Mesothelial cell of epicardium (in vitro differentiated cells): ENCODE results near the gene ARMC9. TPM values are rescaled to one million over a fixed set of nuclear protein-coding genes. Genes with fewer than 3 reads are reported as not detected.
A peak's percentile ranks its signal among the peaks of the same experiment; 100 is the strongest.

ENCODE experiments used
- DNase-seq, 2 experiments: peaks; one replicate each; pipeline ENCODE4 v3.0.0; 2021; ENCODE audit warnings: low spot score in 2 of 2; ENCODE audit not compliant: unreplicated experiment in 2 of 2
- H3K27ac Mint-ChIP-seq: 2 replicates; pipeline ENCODE4 v1.8.0; 2021; ENCODE audit warnings: mixed read lengths
- H3K27me3 Mint-ChIP-seq: 2 replicates; pipeline ENCODE4 v1.8.0; 2021; ENCODE audit warnings: low read depth, mixed read lengths
- H3K36me3 Mint-ChIP-seq: 2 replicates; pipeline ENCODE4 v1.8.0; 2021; ENCODE audit warnings: mixed read lengths
- H3K4me1 Mint-ChIP-seq: 2 replicates; pipeline ENCODE4 v1.8.0; 2021; ENCODE audit warnings: mixed read lengths
- H3K4me3 Mint-ChIP-seq: 2 replicates; pipeline ENCODE4 v1.8.0; 2021; ENCODE audit warnings: mild to moderate bottlenecking, moderate library complexity, mixed read lengths
- H3K9me3 Mint-ChIP-seq: 2 replicates; pipeline ENCODE4 v1.8.0; 2021; ENCODE audit warnings: mixed read lengths
- total RNA-seq: library from RNA; stranded (reverse); gene quantifications from 3 replicates; pipeline ENCODE4 v1.2.1, GENCODE V29; 2021
- TF ChIP-seq, protein P1 (sequence below): fragments of 200-600 bp; sonication (generic); IDR thresholded peaks from one replicate; pipeline ENCODE4 v1.5.0; 2021; ENCODE audit warnings: antibody characterized with exemption; ENCODE audit not compliant: unreplicated experiment

Gene ARMC9
- total RNA-seq = 49.8 to 52.3 TPM (median 51.6 TPM) in 3 replicates

- TF ChIP-seq, protein P1, sequence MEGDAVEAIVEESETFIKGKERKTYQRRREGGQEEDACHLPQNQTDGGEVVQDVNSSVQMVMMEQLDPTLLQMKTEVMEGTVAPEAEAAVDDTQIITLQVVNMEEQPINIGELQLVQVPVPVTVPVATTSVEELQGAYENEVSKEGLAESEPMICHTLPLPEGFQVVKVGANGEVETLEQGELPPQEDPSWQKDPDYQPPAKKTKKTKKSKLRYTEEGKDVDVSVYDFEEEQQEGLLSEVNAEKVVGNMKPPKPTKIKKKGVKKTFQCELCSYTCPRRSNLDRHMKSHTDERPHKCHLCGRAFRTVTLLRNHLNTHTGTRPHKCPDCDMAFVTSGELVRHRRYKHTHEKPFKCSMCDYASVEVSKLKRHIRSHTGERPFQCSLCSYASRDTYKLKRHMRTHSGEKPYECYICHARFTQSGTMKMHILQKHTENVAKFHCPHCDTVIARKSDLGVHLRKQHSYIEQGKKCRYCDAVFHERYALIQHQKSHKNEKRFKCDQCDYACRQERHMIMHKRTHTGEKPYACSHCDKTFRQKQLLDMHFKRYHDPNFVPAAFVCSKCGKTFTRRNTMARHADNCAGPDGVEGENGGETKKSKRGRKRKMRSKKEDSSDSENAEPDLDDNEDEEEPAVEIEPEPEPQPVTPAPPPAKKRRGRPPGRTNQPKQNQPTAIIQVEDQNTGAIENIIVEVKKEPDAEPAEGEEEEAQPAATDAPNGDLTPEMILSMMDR = no peak
- H3K4me1 Mint-ChIP-seq = peaks cover 31% of the 10 kb centered on the region
- H3K9me3 Mint-ChIP-seq = peaks cover 3% of the 10 kb centered on the region
These were observed at the start of gene ARMC9 for GRCh38 chr2:231198291-231199173. TSS of gene ARMC9 (plus strand) at chr2:231198631. CDS start at chr2:231206239, 7,608 bp downstream.

GRCh38 chr2:231152800-231153557, 45.5 kb upstream of the ARMC9 start:
- Mint-ChIP-seq H3K4me1 (peaks cover 21% of the 10 kb centered on the region), H3K4me3 (no peak overlapping the region), H3K27me3 (no peaks in the 10 kb centered on the region), H3K36me3 (peaks cover 4% of the 10 kb centered on the region), H3K9me3 (no peaks in the 10 kb centered on the region), H3K27ac (peak overlapping the region; percentile 59)
- TF ChIP-seq, protein P1 = no peak
- DNase-seq = no peak

More at GRCh38 chr2:231198291-231199173, at the start of gene ARMC9:
- peak; percentile 84 to 86 for DNase-seq
- Mint-ChIP-seq H3K36me3 (peaks cover 14% of the 10 kb centered on the region), H3K27ac (peak within 1 kb of the TSS; percentile 96), H3K4me3 (peak within 1 kb of the TSS; percentile 94), H3K27me3 (no peaks in the 10 kb centered on the region)

DNA sequence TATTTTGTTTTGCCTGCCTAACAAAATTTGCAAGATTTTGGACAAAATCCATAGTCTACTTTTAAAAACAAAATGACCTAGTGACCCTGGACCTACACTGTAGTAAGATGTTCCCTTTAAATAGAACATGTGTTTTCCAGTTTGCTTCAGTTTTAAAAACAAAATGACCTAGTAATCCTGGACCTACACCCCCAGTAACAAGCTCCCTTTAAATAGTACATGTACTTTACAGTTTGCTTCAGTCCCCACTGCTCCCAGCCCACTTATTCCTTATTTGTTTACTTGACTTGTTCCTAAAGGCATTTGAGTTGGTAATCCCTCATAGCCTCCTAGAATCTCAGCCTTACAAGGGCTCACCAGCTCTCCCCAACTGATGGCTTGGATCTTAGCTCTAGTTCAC, 39.1 kb upstream of the ARMC9 start:
- TF ChIP-seq, protein P1 = no peak
- Mint-ChIP-seq H3K27me3 (no peaks in the 10 kb centered on the region), H3K4me1 (peaks cover 19% of the 10 kb centered on the region), H3K9me3 (no peaks in the 10 kb centered on the region), H3K36me3 (peaks cover 5% of the 10 kb centered on the region), H3K27ac (no peak overlapping the region), H3K4me3 (no peak overlapping the region)
- DNase-seq = no peak

DNA sequence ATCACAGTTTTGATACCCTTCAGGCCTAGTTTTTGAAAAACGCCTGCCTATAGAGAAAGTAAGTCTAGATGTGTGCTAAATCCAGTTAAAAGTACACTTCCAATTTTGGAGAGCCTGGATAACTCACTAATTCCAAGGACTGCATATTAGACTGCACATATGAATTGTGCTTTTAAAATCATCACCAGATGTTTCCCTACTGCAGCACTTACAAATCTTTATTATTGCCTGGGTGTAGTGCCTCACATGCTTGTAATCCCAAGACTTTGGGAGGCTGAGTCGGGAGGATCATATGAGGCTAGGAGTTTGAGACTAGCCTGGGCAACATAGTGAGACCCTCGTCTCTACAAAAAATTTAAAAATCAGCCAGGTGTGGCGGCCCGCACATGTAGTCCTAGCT, 37.7 kb upstream of the ARMC9 start:
- peaks cover 14% of the 10 kb centered on the region for H3K36me3 Mint-ChIP-seq

DNA sequence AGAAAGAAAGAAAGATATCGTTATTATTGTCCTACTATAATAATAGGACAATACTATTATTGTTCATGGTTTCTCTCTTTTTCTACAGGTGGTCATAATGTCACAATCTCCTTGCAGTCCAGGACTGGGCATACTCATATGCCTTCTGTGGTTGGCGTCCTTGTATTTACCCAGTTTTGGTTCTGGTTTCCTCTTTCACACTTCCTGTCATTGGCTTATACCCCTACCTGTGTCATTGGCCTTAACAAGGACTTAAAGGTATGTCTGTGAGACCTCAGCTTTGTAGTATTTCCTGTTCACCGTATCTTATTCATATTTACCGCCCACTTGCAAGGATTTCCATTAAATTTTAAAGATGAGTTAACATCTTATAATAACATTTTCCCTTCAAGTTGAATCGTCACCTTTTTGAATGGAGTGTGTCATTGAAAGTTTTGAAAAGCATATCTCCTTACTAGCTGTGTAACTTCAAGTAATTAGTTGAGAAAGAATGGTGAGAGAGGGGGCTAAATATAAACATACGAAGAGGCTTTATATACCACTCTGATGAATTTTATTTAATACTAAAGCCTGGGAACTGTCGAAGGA, 37.1 kb upstream of the ARMC9 start:
- Mint-ChIP-seq H3K27ac (peak overlapping the region; percentile 35), H3K9me3 (no peaks in the 10 kb centered on the region), H3K4me1 (peaks cover 15% of the 10 kb centered on the region), H3K36me3 (peaks cover 18% of the 10 kb centered on the region), H3K4me3 (no peak overlapping the region), H3K27me3 (no peaks in the 10 kb centered on the region)
- DNase-seq = no peak
- TF ChIP-seq, protein P1 = no peak

More for the DNA sequence above, 37.7 kb upstream of the ARMC9 start:
- H3K9me3 Mint-ChIP-seq = no peaks in the 10 kb centered on the region
- no peak for DNase-seq
- H3K27me3 Mint-ChIP-seq = no peaks in the 10 kb centered on the region
- H3K4me3 Mint-ChIP-seq = no peak overlapping the region
- peaks cover 15% of the 10 kb centered on the region for H3K4me1 Mint-ChIP-seq
- no peak overlapping the region for H3K27ac Mint-ChIP-seq
- TF ChIP-seq, protein P1 = no peak
